Measurements from ENCODE around the gene CALB2.

DNA sequence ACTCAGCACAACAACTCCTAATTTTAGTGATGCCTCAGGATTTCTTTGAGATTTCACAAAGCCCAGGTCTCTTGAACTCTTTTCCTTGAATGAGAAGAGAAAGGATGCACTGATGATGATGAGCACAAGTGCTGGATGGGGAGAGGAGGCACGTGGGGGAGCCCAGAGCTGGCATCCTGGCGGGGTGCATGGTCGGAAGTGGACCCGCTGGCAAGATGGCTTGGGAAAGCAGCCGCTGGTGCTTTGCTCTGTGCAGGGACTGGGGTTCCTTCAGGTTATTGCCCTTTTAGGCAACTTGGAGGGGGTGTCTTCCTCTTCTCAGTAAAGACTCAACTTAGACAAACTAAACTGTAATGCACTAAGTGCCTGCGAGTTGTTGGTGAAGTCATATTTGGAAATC, 22.3 kb downstream of the CALB2 start:
- no peak for TF ChIP-seq ZBTB7A (IDR thresholded peaks at IDR 0.05; ENCODE audit: low read depth)
- TF ChIP-seq, protein P1, sequence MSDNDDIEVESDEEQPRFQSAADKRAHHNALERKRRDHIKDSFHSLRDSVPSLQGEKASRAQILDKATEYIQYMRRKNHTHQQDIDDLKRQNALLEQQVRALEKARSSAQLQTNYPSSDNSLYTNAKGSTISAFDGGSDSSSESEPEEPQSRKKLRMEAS (IDR thresholded peaks at IDR 0.05): no peak
- TF ChIP-seq CEBPB (IDR thresholded peaks at IDR 0.05): no peak
- no peak for TF ChIP-seq RAD21 (IDR thresholded peaks at IDR 0.05; ENCODE audit: low read depth)
- TF ChIP-seq, protein P2, sequence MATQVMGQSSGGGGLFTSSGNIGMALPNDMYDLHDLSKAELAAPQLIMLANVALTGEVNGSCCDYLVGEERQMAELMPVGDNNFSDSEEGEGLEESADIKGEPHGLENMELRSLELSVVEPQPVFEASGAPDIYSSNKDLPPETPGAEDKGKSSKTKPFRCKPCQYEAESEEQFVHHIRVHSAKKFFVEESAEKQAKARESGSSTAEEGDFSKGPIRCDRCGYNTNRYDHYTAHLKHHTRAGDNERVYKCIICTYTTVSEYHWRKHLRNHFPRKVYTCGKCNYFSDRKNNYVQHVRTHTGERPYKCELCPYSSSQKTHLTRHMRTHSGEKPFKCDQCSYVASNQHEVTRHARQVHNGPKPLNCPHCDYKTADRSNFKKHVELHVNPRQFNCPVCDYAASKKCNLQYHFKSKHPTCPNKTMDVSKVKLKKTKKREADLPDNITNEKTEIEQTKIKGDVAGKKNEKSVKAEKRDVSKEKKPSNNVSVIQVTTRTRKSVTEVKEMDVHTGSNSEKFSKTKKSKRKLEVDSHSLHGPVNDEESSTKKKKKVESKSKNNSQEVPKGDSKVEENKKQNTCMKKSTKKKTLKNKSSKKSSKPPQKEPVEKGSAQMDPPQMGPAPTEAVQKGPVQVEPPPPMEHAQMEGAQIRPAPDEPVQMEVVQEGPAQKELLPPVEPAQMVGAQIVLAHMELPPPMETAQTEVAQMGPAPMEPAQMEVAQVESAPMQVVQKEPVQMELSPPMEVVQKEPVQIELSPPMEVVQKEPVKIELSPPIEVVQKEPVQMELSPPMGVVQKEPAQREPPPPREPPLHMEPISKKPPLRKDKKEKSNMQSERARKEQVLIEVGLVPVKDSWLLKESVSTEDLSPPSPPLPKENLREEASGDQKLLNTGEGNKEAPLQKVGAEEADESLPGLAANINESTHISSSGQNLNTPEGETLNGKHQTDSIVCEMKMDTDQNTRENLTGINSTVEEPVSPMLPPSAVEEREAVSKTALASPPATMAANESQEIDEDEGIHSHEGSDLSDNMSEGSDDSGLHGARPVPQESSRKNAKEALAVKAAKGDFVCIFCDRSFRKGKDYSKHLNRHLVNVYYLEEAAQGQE (IDR thresholded peaks at IDR 0.05; ENCODE audit: low read depth): no peak

Measured in Ishikawa (cell line).